GM21528 (cell line): ENCODE data around the gene ITGAE.

Source experiments
- ATAC-seq: cut with Tn5 transposase; IDR thresholded peaks from one replicate; pipeline ENCODE4 v1.9.1; 2021; ENCODE audit warnings: mild to moderate bottlenecking, moderate library complexity; ENCODE audit not compliant: unreplicated experiment, low FRiP score

Gene ITGAE

DNA sequence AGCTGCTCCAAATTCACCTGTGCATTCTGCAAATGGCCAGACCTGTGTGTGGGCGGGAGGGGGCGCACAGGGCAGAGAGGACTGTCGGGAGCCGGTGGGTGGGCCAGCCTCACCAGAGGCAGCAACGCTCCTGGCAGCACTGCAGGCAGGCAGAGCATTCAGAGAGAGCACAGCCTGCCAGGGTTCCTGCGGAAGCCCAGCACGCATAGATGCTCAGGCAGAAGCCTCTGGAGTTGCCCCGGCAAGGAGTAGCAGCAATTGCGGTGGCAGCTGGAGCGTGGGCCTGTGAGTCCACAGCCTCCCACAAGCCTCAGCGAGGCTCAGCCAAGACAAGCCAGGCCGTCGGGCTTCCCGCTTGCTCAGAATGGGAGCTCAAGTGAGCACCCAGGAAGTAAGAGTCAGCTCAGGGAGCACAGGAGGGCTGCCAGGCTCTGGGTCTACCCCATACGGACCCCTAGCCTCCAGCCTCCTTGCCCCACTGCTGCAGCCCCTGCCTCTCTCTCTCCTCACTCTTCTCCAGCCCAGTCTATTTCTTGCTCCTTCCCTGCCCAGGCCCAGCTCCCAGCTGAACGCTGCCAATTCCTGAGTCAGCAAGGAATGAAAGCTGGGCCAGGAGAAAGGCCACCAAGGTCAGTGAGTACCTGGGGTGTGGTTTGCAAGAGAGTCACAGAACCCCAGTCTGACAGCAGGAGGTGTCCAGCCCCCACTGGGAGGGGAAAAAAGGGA lies 122.7 kb downstream of the ITGAE start:
- ATAC-seq: no peak

DNA sequence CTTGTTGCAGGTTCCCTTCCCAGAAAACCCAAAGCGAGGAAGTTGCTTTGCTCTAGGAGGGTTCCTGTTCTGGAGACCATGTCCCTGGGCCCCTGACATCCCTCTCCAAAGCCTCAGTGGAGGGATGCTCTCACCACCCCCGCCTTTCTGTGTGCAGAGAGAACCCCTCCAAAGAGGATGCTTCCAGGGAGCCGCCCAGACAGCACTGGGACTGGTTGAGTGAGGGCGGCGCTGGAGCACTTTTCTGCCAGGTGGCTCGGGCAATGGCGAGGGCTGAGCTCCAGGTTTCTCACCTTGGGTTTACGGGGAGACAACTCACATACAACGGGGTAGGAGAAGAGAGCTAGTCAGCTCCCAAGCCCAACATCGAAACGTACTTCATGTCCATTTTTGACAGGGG lies 125.1 kb downstream of the ITGAE start:
- no peak for ATAC-seq

DNA sequence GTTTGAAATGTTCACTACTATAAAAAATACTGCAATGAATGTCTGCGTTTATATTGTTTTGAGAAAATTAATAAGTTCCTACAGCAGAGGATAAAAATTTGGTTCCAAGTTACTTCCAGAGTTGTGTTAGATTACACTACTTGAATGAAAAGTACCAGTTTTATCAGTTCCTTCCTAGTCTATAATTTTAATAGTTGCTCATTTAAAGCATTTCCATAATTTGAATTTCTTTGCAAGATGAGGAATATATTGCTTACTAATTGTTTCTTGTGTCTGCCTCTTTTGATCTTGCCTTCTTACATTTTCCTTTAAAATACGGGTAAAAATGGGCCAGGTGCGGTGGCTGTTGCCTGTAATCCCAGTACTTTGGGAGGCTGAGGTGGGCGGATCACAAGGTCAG lies 128.4 kb downstream of the ITGAE start:
- no peak for ATAC-seq

- no peak for ATAC-seq
Measured at GRCh38 chr17:3669548-3669947, 131.4 kb downstream of the ITGAE start.

GRCh38 chr17:3669085-3669347 lies 132.0 kb downstream of the ITGAE start:
- peak; percentile 13 for ATAC-seq

GRCh38 chr17:3668279-3669084 lies 132.5 kb downstream of the ITGAE start, which contains the start of the genes EMC6 and TAX1BP3:
EMC6 (plus strand) TSS chr17:3668812; CDS start chr17:3669147, 335 bp downstream.
TAX1BP3 (minus strand) TSS chr17:3668578; CDS start chr17:3668526, 52 bp downstream.
- ATAC-seq: peak; percentile 86

- ATAC-seq: peak; percentile 11
Measured at GRCh38 chr17:3667366-3668278, 133.4 kb downstream of the ITGAE start.

- ATAC-seq: no peak
Measured at GRCh38 chr17:3666516-3666915, 134.5 kb downstream of the ITGAE start.

DNA sequence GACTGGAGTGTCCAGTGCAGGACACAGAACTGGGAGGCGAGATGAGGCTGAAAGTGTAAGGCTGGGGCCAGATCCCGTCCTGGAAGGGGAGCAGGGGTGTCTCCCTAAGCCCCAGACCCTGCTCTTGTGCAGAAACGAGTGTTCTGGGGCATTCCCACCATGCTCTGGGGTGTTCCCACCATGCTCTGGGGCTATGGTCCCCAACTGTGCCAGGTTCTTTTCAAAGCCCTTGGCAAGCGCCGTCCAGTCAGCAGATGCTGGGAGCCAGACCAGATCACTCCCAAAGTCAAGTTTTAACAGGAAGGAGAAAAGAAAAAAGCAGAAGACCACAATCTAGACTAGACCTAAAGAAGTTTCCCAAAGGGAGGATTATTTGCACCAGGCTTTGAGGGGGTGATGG lies 135.2 kb downstream of the ITGAE start:
- no peak for ATAC-seq
